ENCODE data around the gene NAMPT. TPM values are rescaled to one million over a fixed set of nuclear protein-coding genes. Genes with fewer than 3 reads are reported as not detected.

The NAMPT gene
- total RNA-seq, 1 experiment from 2014 or later, result 66.0 TPM

- DNase-seq (no peak), ATAC-seq (no peak)
- Histone ChIP-seq H3K4me3 (ENCODE audit: low read length) (no peak overlapping the region), H3F3A (ENCODE audit: low read length, unreplicated experiment) (peaks cover 3% of the 10 kb centered on the region), H3K4me1 (ENCODE audit: insufficient read depth, low read length) (no peaks in the 10 kb centered on the region), H3K4me2 (ENCODE audit: low read length) (no peak overlapping the region), H3K9ac (ENCODE audit: low read length) (no peak overlapping the region), H4K20me1 (ENCODE audit: low read length) (no peaks in the 10 kb centered on the region), H3K36me3 (ENCODE audit: low read depth, low read length) (peaks cover 84% of the 10 kb centered on the region), H3K27me3 (ENCODE audit: low read length) (no peaks in the 10 kb centered on the region), H3K79me2 (ENCODE audit: low read length) (no peaks in the 10 kb centered on the region), H3K9me3 (ENCODE audit: low read length) (no peaks in the 10 kb centered on the region), H2AFZ (ENCODE audit: low read length) (no peak overlapping the region), H3K27ac (ENCODE audit: low read length) (no peak overlapping the region), H3K9me2 (replicated peaks; ENCODE audit: low read length) (no peaks in the 10 kb centered on the region)
- TSS peak; percentile 1 for BruUV-seq (replicated peaks)
- ChIA-PET CTCF (interaction anchor here (1.0 kb wide), 1 partner anchor 192 kb away, joined by 3 read pairs; no protein-coding TSS in a partner anchor), POLR2A (ENCODE audit: unreplicated experiment) (interaction anchor here (0.6 to 0.7 kb wide), 2 partner anchors 14 to 15 kb away, joined by 3 to 4 read pairs; partner anchors contain the start of gene NAMPT)
- intact Hi-C loops (cut with micrococcal nuclease), result no loop called here
- TF ChIP-seq CTCF (conservative IDR thresholded peaks at IDR 0.05; ENCODE audit: low read depth, low read length), result no peak
Measured at GRCh38 chr7:106270122-106270977, 14.4 kb downstream of the NAMPT start.

DNA sequence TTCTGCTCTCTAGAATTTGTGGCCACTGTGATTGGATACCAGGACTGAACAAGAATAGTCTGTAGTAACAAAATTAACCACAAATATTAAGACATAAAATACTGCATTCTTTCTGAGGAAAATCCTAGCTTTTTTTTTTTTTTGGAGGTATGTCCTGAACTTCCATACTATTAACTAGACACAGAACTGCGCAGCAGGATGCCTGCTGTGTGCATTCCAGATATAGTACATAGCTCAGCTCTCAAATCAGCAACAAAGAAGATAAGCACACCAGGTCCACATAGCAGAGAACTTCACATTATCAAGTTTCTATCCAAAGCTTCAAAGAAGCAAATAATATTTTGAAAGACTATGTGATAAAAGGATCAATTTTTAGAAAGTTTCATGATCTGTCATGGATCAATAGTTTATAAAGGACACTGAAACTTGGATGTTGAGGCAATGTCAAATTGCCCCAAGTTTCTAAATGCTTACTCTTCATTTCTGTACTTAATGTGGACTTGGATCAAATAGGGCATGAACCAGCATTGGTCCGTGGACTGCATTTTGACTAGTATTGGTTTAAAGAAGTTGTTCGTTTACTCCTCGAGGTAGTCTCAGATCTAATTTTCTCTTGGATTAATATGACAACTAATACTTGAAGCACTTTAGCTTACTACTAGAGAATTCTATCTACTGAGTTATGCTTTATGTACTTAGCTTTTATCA, 15.4 kb downstream of the NAMPT start:
- Histone ChIP-seq H3K9ac (ENCODE audit: low read length) (no peak overlapping the region), H3K9me3 (ENCODE audit: low read length) (no peaks in the 10 kb centered on the region), H3F3A (ENCODE audit: low read length, unreplicated experiment) (peaks cover 3% of the 10 kb centered on the region), H3K4me3 (ENCODE audit: low read length) (no peak overlapping the region), H3K36me3 (ENCODE audit: low read depth, low read length) (peaks cover 87% of the 10 kb centered on the region), H3K27me3 (ENCODE audit: low read length) (no peaks in the 10 kb centered on the region), H3K4me1 (ENCODE audit: insufficient read depth, low read length) (no peaks in the 10 kb centered on the region), H4K20me1 (ENCODE audit: low read length) (no peaks in the 10 kb centered on the region), H3K9me2 (replicated peaks; ENCODE audit: low read length) (no peaks in the 10 kb centered on the region), H3K4me2 (ENCODE audit: low read length) (no peak overlapping the region), H3K79me2 (ENCODE audit: low read length) (no peaks in the 10 kb centered on the region), H3K27ac (ENCODE audit: low read length) (no peak overlapping the region), H2AFZ (ENCODE audit: low read length) (no peak overlapping the region)
- BruUV-seq (replicated peaks), result no TSS peak
- intact Hi-C loops (cut with micrococcal nuclease), result no loop called here
- ATAC-seq (no peak), DNase-seq (no peak)
- TF ChIP-seq EZH2phosphoT487 (IDR thresholded peaks at IDR 0.05; ENCODE audit: borderline replicate concordance, low read length) (no peak), CTCF (conservative IDR thresholded peaks at IDR 0.05; ENCODE audit: low read depth, low read length) (no peak), EZH2 (IDR thresholded peaks at IDR 0.05; ENCODE audit: low read length, unreplicated experiment) (no peak)
- ChIA-PET CTCF (interaction anchor here (1.0 kb wide), 1 partner anchor 193 kb away, joined by 3 read pairs; no protein-coding TSS in a partner anchor), POLR2A (ENCODE audit: unreplicated experiment) (interaction anchor here (0.5 to 0.7 kb wide), 2 partner anchors 16 kb away, joined by 3 to 10 read pairs; partner anchors contain the start of gene NAMPT)

Data from PC-3 (cell line).